ENCODE data around the gene REXO4. TPM values are rescaled to one million over a fixed set of nuclear protein-coding genes. Genes with fewer than 3 reads are reported as not detected.

The REXO4 gene
- total and polyA plus RNA-seq, 10 of the 15 experiments (the other 5 are each of a cell fraction or from before 2014, with no cell fraction given), result 2.7 to 43.9 (median 30.5) TPM

GRCh38 chr9:133375724-133376654 is 41.8 kb downstream of the REXO4 start, which contains the start of the genes STKLD1 and SURF4:
Gene STKLD1, plus strand, starts transcription at chr9:133376366. Its CDS starts 108 bp downstream, at chr9:133376474.
Gene SURF4, minus strand, starts transcription at chr9:133376060. Its CDS starts 91 bp downstream, at chr9:133375969.
- Histone ChIP-seq H3K36me3 (ENCODE audit: control insufficient read depth in 2 of 2, insufficient read depth in 2 of 2, low read length in 1 of 2) (peaks cover 0 to 3% of the 10 kb centered on the region in 2 experiments; a peak in 2 of 4 replicates), H3K4me2 (ENCODE audit: control insufficient read depth, insufficient read depth) (peak within 1 kb of the TSS; percentile 97), H3K27ac (ENCODE audit: control insufficient read depth, insufficient read depth) (peak within 1 kb of the TSS; percentile 78), H3K9ac (ENCODE audit: control insufficient read depth, insufficient read depth, low read length) (peak within 1 kb of the TSS; percentile 93), H3K9me3 (replicated peaks; ENCODE audit: control insufficient read depth, insufficient read depth, low read length) (no peaks in the 10 kb centered on the region; the same call in 2 of the 3 replicates), H2AFZ (ENCODE audit: control insufficient read depth, low read depth, low read length) (peak within 1 kb of the TSS; percentile 86), H4K20me1 (ENCODE audit: control insufficient read depth, insufficient read depth) (peaks cover 7% of the 10 kb centered on the region), H3K79me2 (ENCODE audit: control insufficient read depth, insufficient read depth, low read length) (peaks cover 49% of the 10 kb centered on the region), H3K27me3 (replicated peaks in 1 of 2; ENCODE audit: control insufficient read depth in 2 of 2, insufficient read depth in 2 of 2, low read length in 1 of 2) (no peaks in the 10 kb centered on the region), H3K4me3 (peak within 1 kb of the TSS; percentile 97), H3K4me1 (ENCODE audit: control insufficient read depth, insufficient read depth, low read length) (peaks cover 18% of the 10 kb centered on the region)
- intact Hi-C loops (cut with micrococcal nuclease; ENCODE audit: unreplicated experiment) (loop anchor here (5.0 kb wide), 1 partner anchor 41 kb away; the partner anchor contains the start of gene REXO4), in situ Hi-C loops (cut with MboI) (no loop called here)
- CTCF ChIA-PET, result interaction anchor here (0.6 to 1.8 kb wide), 9 partner anchors 10 to 939 kb away, joined by 3 to 5 read pairs (median 3); no protein-coding TSS in a partner anchor
- peak; percentile 94 for ATAC-seq
- POLR2A ChIA-PET, result interaction anchor here (0.9 to 2.9 kb wide), 5 partner anchors 20 to 41 kb away, joined by 3 to 12 read pairs (median 9); partner anchors contain the start of genes MED22, REXO4, RPL7A and SURF1
- SMC1A ChIA-PET (ENCODE audit: uncharacterized antibody, unreplicated experiment), result interaction anchor here (0.9 to 1.2 kb wide), 4 partner anchors 12 to 104 kb away, joined by 3 to 4 read pairs (median 4); partner anchors contain the start of genes MED22 and RPL7A
- BruUV-seq (replicated peaks), result no TSS peak
- FAIRE-seq, result no peak
- RAD21 ChIA-PET (ENCODE audit: unreplicated experiment), result interaction anchor here (0.6 to 1.6 kb wide), 2 partner anchors 21 to 28 kb away, joined by 3 to 4 read pairs; partner anchors contain the start of genes MED22 and RPL7A
- peak; percentile 73 for DNase-seq (ENCODE audit: low read depth, low spot score)
- WGBS (ENCODE audit: insufficient coverage, insufficient replicate concordance, low lambda C conversion rate, missing lambda C conversion rate), result 3% methylated on average over 54 of the region's 120 CpGs
- no peak for TF ChIP-seq NFYA (IDR thresholded peaks at IDR 0.05; ENCODE audit: borderline replicate concordance, low read depth, low read length)
- peak; percentile 97 for TF ChIP-seq POLR2A (IDR thresholded peaks at IDR 0.05; ENCODE audit: low read depth, low read length)
- TF ChIP-seq, protein P1, sequence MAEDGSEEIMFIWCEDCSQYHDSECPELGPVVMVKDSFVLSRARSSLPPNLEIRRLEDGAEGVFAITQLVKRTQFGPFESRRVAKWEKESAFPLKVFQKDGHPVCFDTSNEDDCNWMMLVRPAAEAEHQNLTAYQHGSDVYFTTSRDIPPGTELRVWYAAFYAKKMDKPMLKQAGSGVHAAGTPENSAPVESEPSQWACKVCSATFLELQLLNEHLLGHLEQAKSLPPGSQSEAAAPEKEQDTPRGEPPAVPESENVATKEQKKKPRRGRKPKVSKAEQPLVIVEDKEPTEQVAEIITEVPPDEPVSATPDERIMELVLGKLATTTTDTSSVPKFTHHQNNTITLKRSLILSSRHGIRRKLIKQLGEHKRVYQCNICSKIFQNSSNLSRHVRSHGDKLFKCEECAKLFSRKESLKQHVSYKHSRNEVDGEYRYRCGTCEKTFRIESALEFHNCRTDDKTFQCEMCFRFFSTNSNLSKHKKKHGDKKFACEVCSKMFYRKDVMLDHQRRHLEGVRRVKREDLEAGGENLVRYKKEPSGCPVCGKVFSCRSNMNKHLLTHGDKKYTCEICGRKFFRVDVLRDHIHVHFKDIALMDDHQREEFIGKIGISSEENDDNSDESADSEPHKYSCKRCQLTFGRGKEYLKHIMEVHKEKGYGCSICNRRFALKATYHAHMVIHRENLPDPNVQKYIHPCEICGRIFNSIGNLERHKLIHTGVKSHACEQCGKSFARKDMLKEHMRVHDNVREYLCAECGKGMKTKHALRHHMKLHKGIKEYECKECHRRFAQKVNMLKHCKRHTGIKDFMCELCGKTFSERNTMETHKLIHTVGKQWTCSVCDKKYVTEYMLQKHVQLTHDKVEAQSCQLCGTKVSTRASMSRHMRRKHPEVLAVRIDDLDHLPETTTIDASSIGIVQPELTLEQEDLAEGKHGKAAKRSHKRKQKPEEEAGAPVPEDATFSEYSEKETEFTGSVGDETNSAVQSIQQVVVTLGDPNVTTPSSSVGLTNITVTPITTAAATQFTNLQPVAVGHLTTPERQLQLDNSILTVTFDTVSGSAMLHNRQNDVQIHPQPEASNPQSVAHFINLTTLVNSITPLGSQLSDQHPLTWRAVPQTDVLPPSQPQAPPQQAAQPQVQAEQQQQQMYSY (CRISPR knock-in tag; IDR thresholded peaks at IDR 0.05), result no peak
- TF ChIP-seq FOS (IDR thresholded peaks at IDR 0.05; ENCODE audit: borderline replicate concordance, extremely low read depth, insufficient read length), result no peak
- TF ChIP-seq, protein P2, sequence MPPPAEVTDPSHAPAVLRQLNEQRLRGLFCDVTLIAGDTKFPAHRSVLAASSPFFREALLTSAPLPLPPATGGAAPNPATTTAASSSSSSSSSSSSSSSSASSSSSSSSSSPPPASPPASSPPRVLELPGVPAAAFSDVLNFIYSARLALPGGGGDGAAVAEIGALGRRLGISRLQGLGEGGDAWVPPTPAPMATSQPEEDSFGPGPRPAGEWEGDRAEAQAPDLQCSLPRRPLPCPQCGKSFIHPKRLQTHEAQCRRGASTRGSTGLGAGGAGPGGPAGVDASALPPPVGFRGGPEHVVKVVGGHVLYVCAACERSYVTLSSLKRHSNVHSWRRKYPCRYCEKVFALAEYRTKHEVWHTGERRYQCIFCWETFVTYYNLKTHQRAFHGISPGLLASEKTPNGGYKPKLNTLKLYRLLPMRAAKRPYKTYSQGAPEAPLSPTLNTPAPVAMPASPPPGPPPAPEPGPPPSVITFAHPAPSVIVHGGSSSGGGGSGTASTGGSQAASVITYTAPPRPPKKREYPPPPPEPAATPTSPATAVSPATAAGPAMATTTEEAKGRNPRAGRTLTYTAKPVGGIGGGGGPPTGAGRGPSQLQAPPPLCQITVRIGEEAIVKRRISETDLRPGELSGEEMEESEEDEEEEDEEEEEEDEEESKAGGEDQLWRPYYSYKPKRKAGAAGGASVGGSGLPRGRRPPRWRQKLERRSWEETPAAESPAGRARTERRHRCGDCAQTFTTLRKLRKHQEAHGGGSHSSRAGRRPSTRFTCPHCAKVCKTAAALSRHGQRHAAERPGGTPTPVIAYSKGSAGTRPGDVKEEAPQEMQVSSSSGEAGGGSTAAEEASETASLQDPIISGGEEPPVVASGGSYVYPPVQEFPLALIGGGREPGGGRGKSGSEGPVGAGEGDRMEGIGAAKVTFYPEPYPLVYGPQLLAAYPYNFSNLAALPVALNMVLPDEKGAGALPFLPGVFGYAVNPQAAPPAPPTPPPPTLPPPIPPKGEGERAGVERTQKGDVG (CRISPR knock-in tag; IDR thresholded peaks at IDR 0.05), result no peak
- TF ChIP-seq, protein P3, sequence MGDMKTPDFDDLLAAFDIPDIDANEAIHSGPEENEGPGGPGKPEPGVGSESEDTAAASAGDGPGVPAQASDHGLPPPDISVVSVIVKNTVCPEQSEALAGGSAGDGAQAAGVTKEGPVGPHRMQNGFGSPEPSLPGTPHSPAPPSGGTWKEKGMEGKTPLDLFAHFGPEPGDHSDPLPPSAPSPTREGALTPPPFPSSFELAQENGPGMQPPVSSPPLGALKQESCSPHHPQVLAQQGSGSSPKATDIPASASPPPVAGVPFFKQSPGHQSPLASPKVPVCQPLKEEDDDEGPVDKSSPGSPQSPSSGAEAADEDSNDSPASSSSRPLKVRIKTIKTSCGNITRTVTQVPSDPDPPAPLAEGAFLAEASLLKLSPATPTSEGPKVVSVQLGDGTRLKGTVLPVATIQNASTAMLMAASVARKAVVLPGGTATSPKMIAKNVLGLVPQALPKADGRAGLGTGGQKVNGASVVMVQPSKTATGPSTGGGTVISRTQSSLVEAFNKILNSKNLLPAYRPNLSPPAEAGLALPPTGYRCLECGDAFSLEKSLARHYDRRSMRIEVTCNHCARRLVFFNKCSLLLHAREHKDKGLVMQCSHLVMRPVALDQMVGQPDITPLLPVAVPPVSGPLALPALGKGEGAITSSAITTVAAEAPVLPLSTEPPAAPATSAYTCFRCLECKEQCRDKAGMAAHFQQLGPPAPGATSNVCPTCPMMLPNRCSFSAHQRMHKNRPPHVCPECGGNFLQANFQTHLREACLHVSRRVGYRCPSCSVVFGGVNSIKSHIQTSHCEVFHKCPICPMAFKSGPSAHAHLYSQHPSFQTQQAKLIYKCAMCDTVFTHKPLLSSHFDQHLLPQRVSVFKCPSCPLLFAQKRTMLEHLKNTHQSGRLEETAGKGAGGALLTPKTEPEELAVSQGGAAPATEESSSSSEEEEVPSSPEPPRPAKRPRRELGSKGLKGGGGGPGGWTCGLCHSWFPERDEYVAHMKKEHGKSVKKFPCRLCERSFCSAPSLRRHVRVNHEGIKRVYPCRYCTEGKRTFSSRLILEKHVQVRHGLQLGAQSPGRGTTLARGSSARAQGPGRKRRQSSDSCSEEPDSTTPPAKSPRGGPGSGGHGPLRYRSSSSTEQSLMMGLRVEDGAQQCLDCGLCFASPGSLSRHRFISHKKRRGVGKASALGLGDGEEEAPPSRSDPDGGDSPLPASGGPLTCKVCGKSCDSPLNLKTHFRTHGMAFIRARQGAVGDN (IDR thresholded peaks at IDR 0.05), result peak; percentile 63; the same call in 1 of the 2 replicates
- TF ChIP-seq TBL1XR1 (IDR thresholded peaks at IDR 0.05; ENCODE audit: low read depth, low read length), result no peak
- no peak for TF ChIP-seq GABPA (IDR thresholded peaks at IDR 0.05; ENCODE audit: low read depth)
- TF ChIP-seq MEF2A (IDR thresholded peaks at IDR 0.05; ENCODE audit: insufficient read depth, low read depth, low read length), result 0 out of 2 replicates have a peak, but pooled peaks have one; percentile 21
- TF ChIP-seq BRCA1 (IDR thresholded peaks at IDR 0.05; ENCODE audit: low read depth, low read length), result no peak

All from GM12878 (cell line).